Measurements from ENCODE around the gene SLC22A12. TPM values are rescaled to one million over a fixed set of nuclear protein-coding genes. Genes with fewer than 3 reads are reported as not detected.

Gene SLC22A12
- total and polyA plus RNA-seq, 2 experiments from 2014 or later = not detected

GRCh38 chr11:64643920-64644646, 53.1 kb downstream of the SLC22A12 start:
- Mint-ChIP-seq H3K36me3 (ENCODE audit: low read depth) (no peaks in the 10 kb centered on the region), H3K27ac (no peak overlapping the region), H3K4me3 (peak overlapping the region; percentile 81), H3K4me1 (peaks cover 28% of the 10 kb centered on the region), H3K27me3 (ENCODE audit: insufficient read depth, low read depth, poor library complexity) (peaks cover 27% of the 10 kb centered on the region), H3K9me3 (no peaks in the 10 kb centered on the region)
- Histone ChIP-seq H3K27me3 (ENCODE audit: insufficient read depth) (peaks cover 64% of the 10 kb centered on the region), H3K4me1 (ENCODE audit: insufficient read depth) (peaks cover 28% of the 10 kb centered on the region), H3K27ac (ENCODE audit: low read depth) (no peak overlapping the region), H2AFZ (peak overlapping the region; percentile 56; the same call in 1 of the 2 replicates), H4K20me1 (replicated peaks; ENCODE audit: insufficient read depth) (no peaks in the 10 kb centered on the region; the same call in 1 of the 2 replicates), H3K4me3 (peak overlapping the region; percentile 77), H3K9me2 (ENCODE audit: insufficient read depth) (no peaks in the 10 kb centered on the region), H3K4me2 (peak overlapping the region; percentile 90), H3F3A (replicated peaks; ENCODE audit: low read depth) (0 out of 2 replicates have a peak, but pooled peaks cover 3% of the 10 kb centered on the region), H3K79me2 (replicated peaks; ENCODE audit: insufficient read depth) (no peaks in the 10 kb centered on the region), H3K36me3 (ENCODE audit: insufficient read depth) (no peaks in the 10 kb centered on the region)
- peak; percentile 33 for DNase-seq (ENCODE audit: low spot score)
- no peak for TF ChIP-seq EZH2 (IDR thresholded peaks at IDR 0.05; ENCODE audit: low read depth, unreplicated experiment)
- TF ChIP-seq, protein P1, sequence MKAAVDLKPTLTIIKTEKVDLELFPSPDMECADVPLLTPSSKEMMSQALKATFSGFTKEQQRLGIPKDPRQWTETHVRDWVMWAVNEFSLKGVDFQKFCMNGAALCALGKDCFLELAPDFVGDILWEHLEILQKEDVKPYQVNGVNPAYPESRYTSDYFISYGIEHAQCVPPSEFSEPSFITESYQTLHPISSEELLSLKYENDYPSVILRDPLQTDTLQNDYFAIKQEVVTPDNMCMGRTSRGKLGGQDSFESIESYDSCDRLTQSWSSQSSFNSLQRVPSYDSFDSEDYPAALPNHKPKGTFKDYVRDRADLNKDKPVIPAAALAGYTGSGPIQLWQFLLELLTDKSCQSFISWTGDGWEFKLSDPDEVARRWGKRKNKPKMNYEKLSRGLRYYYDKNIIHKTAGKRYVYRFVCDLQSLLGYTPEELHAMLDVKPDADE (IDR thresholded peaks at IDR 0.05) = no peak
- no peak for TF ChIP-seq JUNB (IDR thresholded peaks at IDR 0.05; ENCODE audit: unreplicated experiment)
- TF ChIP-seq POLR2AphosphoS5 (IDR thresholded peaks at IDR 0.05; ENCODE audit: low read depth) = no peak
- TF ChIP-seq ZNF114 (CRISPR knock-in tag; IDR thresholded peaks at IDR 0.05) = no peak
- no peak for TF ChIP-seq STAT1 (IDR thresholded peaks at IDR 0.05; ENCODE audit: unreplicated experiment)
- no peak for TF ChIP-seq EZH2phosphoT487 (IDR thresholded peaks at IDR 0.05; ENCODE audit: unreplicated experiment)
- TF ChIP-seq ZNF462 (CRISPR knock-in tag; IDR thresholded peaks at IDR 0.05) = no peak
- no peak for TF ChIP-seq NANOG (IDR thresholded peaks at IDR 0.05; ENCODE audit: borderline replicate concordance)
- TF ChIP-seq ZNF331 (CRISPR knock-in tag; IDR thresholded peaks at IDR 0.05; ENCODE audit: low read depth) = no peak
- TF ChIP-seq REST (IDR thresholded peaks at IDR 0.05; ENCODE audit: unreplicated experiment) = no peak
- TF ChIP-seq CREB1 (CRISPR knock-in tag; IDR thresholded peaks at IDR 0.05; ENCODE audit: low read depth) = no peak
- no peak for TF ChIP-seq CTCF (conservative IDR thresholded peaks at IDR 0.05; ENCODE audit: low read depth in 2 of 2)
- ATAC-seq = peak; percentile 8
